HUDEP-2 (cell line): ENCODE data around the gene PDILT.
"Not testable (repeated sequence)": the region's sequence is repeated elsewhere in the genome, so short reads cannot be mapped to it uniquely, and the experiment has no call there.

Experiments
- DNase-seq, 76 experiments: peaks; one replicate each; lab custom pipeline; 2025; ENCODE audit not compliant: unreplicated experiment in 76 of 76; lab: John Stamatoyannopoulos, UW

PDILT gene, protein sequence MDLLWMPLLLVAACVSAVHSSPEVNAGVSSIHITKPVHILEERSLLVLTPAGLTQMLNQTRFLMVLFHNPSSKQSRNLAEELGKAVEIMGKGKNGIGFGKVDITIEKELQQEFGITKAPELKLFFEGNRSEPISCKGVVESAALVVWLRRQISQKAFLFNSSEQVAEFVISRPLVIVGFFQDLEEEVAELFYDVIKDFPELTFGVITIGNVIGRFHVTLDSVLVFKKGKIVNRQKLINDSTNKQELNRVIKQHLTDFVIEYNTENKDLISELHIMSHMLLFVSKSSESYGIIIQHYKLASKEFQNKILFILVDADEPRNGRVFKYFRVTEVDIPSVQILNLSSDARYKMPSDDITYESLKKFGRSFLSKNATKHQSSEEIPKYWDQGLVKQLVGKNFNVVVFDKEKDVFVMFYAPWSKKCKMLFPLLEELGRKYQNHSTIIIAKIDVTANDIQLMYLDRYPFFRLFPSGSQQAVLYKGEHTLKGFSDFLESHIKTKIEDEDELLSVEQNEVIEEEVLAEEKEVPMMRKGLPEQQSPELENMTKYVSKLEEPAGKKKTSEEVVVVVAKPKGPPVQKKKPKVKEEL

GRCh38 chr16:20404637-20405036 lies at the start of gene PDILT:
Gene PDILT (minus strand): TSS chr16:20404737. CDS start chr16:20399300, 5,437 bp downstream.
- no peak for DNase-seq

DNA sequence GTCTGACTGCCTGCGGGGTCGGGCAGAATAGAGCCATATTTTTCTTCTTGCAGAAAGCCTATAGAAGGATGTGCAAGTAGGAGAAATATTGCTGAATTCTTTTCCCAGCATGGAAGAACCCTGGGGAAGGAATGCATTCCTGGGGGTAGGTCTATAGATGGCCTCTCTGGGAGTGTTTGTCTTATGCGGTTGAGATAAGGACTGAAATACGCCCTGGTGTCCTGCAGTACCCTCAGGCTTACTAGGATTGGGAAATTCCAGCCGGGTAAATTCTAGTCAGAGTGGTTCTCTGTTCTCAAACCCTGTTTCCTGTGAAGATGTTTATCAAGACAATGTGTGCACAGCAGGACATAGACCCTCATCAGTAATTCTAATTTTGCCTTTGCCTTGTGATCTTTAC lies 49.1 kb upstream of the PDILT start:
- not testable (repeated sequence) for DNase-seq

- not testable (repeated sequence) for DNase-seq
These were observed 46.8 kb upstream of the PDILT start, which contains the start of gene ACSM2A for GRCh38 chr16:20451364-20451763. Gene ACSM2A (plus strand): TSS chr16:20451521. CDS start chr16:20460115, 8,594 bp downstream.

DNA sequence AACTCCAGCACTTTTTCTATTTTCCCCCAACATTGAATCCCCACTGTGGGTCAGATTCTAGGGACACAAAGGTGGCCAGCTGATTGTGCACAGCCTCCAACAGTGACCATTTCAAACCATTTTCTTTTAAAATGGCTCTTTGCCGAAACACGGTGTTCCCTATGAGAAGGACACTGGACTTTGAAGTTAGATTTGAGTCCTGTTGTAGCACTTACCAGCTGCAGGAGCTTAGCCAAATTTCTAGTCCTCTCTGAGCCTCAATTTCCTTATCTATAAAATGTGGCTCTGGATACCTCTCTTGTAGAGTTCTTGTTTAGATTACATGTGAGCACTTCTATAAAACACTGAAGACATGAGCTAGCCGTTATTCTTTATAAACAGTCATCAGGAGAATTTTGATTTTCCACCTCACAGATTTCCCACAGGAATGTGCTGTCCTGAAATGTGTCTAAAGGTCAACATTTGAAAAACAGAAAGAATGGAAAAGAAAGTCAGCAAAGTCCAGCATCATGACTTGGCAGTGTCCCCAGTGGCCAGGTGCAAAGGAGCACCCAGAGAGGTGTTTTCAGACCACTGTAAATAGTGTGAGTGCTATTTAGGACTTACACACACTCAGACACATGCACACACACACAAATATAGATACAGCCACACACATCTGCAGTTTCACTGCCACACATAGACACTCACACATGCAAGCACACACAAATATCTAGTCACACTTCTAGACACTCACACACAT lies 42.3 kb upstream of the PDILT start:
- DNase-seq: not testable (repeated sequence)

- not testable (repeated sequence) for DNase-seq
These were observed 37.3 kb upstream of the PDILT start for GRCh38 chr16:20441859-20442258.

- DNase-seq: no peak
These were observed 36.7 kb upstream of the PDILT start for GRCh38 chr16:20441191-20441590.

DNA sequence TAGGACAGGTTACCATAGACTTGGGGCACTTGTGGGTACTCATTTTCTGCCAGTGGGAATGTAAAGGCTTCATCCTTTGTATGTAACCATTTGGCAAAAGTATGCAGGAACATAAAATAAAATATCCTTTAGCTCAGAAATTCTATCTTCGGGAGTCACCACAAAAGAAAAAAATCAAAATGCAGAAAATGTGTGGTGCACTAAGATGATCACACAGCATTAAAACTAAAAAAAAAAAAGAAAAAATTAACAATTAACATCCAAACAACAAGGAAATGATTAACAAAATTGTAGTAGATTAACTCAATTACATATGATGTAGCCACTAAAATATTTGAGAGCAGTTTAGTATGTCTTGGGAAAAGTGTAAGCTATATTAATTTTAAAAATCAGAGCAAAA lies 36.2 kb upstream of the PDILT start:
- DNase-seq: not testable (repeated sequence)

DNA sequence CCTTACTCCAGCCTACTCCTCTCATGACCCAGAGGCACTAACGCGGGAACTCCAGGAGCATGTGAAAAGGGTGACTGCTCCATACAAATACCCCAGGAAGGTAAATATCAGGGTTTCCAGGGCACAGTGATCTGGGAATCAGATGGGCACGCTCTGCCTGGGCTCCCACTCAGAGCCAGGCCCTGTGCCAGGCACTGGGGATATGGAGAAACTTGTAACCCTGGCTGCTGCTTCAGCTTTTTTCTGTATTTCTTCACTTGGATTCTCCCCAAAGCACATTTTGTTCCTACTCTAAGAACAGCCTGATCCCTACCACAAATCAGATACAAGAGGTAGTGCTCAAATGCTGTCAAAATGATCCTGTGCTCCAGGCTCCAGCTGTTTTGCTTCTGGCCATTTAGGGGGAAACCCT lies 35.3 kb upstream of the PDILT start:
- not testable (repeated sequence) for DNase-seq

- not testable (repeated sequence) for DNase-seq
These were observed 34.4 kb upstream of the PDILT start for GRCh38 chr16:20438950-20439349.

GRCh38 chr16:20430948-20431347 lies 26.4 kb upstream of the PDILT start:
- DNase-seq: no peak

DNA sequence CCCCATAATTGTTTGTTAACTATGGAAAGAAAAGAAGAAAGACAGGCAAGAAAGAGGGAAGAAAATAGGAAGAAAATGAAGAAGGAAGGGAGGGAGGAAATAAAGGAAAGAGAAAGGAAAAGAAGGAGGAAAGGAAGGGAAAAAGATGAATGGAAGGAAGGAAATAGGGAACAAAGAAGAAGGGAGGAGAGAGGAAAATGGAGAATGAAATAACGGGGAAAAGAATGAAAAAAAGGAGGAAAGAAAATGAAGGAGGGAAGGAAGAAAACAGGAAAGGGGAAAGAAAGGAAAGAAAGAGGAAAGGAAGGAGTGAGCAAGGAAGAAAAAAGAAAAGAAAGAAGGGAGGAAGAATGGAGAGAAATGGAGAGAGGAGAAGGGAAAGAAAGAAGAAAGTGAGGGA lies 25.9 kb upstream of the PDILT start:
- DNase-seq: not testable (repeated sequence)

GRCh38 chr16:20429499-20429898 lies 25.0 kb upstream of the PDILT start:
- not testable (repeated sequence) for DNase-seq

DNA sequence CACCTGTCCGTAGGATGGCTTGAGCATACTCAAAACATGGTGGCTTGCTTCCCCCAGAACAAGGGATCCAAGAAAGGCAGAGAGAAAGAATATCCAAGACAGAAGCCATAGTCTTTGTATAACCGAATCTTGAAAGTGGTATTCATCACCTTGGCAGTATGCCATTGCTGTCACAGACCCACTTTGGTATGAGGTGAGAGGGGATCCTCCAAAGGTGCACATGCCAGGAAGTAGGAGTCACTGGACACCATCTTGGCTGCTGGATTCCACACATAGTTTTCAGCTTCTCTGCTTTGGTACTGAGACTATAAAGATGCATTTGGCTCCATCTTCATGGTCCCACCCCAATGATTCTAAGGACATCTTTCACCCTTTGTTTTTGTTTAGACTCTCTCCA lies 22.9 kb upstream of the PDILT start:
- DNase-seq: not testable (repeated sequence)

GRCh38 chr16:20424129-20424866 lies 19.8 kb upstream of the PDILT start:
- DNase-seq: no peak

- DNase-seq: not testable (repeated sequence)
These were observed 19.2 kb upstream of the PDILT start for GRCh38 chr16:20423772-20424128.

GRCh38 chr16:20421748-20422147 lies 17.2 kb upstream of the PDILT start:
- not testable (repeated sequence) for DNase-seq

DNA sequence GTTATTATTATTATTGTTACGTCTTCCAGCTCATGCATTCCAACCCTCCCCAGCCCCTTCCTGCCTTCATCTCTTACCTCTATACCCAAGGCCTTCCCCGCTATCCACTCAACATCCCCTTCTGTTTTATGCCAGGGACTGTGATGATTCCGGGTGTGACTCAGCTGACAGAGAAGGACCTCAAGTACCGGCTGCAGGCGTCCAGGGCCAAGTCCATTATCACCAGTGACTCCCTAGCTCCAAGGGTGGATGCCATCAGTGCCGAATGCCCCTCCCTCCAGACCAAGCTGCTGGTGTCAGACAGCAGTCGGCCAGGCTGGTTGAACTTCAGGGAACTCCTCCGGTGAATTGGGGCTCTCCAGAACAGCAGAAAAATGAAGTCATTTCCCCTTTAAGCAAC lies 14.6 kb upstream of the PDILT start:
- DNase-seq: not testable (repeated sequence)

DNA sequence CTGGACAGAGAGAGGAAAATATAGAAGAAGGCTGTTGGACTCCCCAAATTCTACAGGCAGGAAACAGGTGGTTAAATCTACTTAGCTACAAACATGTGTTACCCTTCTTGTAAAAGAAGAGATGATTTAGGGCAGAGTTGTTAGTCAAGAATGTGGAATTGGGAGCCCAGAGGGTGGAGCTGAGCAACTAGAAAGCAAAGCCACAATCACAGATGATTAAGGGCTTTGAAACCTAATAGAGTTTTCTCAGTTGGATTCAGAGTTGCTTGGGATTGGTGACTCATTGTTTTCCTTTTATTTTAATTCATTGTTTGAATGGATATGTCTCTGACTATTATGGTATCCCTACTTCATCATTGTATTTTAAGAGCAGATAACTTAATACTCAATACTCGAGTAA lies 11.0 kb upstream of the PDILT start:
- DNase-seq: no peak

DNA sequence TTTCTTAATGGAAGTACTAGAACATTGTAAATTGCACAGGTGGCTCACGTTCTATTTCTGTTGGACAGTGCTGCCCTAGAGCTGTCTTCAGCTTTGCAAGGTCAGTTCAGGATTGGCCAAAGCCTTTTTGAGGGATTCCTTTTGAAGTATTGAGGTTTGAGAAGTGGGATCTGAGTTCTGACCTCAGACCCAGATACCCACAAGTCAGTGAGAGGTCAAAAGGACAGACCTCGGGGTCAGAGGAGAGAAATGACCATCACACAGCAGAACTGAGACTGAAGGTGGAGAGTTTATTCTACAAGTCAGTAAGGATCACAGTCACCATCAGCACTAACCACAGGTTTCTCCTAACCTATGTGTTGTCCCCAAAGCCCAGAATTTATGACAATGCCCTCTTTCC lies 6.5 kb upstream of the PDILT start:
- no peak for DNase-seq

DNA sequence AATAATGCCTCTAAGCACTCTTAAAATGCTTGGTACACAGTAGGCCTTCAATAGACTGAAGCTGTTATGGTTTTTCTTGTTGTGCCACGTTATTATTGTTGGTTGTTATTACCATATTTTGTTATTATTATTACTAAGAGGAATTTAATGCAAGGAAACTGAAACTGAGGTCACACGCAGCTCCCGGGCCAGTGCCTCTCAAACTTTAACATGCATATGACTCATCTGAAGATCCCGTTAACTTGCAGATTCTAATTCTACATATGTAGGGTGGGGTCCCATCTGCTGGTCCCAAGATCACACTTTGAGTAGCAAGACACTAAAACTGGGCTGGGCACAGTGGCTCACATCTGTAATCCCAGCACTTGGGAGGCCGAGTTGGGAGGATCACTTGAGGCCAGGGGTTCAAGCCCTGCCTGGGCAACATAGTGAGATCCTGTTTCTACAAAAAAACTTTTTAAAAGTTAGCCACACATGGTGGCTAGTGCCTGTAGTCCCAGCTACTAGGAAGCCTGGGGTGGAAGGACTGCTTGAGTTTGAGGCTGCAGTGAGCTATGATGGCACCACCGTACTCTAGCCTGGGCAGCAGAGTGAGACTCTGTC lies 5.7 kb upstream of the PDILT start:
- DNase-seq: no peak
